Measurements from ENCODE around the gene DDX28.
"Not testable (repeated sequence)": the region's sequence is repeated elsewhere in the genome, so short reads cannot be mapped to it uniquely, and the experiment has no call there.

The DDX28 gene

GRCh38 chr16:67994040-67994408 is 29.0 kb downstream of the DDX28 start:
- DNase-seq (ENCODE audit: low spot score) = not testable (repeated sequence)

- DNase-seq (ENCODE audit: low spot score) = peak; percentile 30
Observed at GRCh38 chr16:67993207-67994039, 29.6 kb downstream of the DDX28 start.

GRCh38 chr16:67992661-67993206 is 30.3 kb downstream of the DDX28 start:
- DNase-seq (ENCODE audit: low spot score) = no peak

- no peak for DNase-seq (ENCODE audit: low spot score)
Observed at GRCh38 chr16:67990018-67990386, 33.0 kb downstream of the DDX28 start.

GRCh38 chr16:67989322-67990017 is 33.6 kb downstream of the DDX28 start:
- no peak for DNase-seq (ENCODE audit: low spot score)

- DNase-seq (ENCODE audit: low spot score) = no peak
Observed at GRCh38 chr16:67988675-67989074, 34.4 kb downstream of the DDX28 start.

- no peak for DNase-seq (ENCODE audit: low spot score)
Observed at GRCh38 chr16:67987460-67988160, 35.4 kb downstream of the DDX28 start.

GRCh38 chr16:67986949-67987348 is 36.1 kb downstream of the DDX28 start:
- DNase-seq (ENCODE audit: low spot score) = no peak

GRCh38 chr16:67982011-67982696 is 40.9 kb downstream of the DDX28 start:
- DNase-seq (ENCODE audit: low spot score) = no peak

GRCh38 chr16:67979955-67980678 is 42.9 kb downstream of the DDX28 start, which contains the start of gene DPEP3:
DPEP3 (minus strand) TSS chr16:67980499; CDS start chr16:67980380, 119 bp downstream.
- no peak for DNase-seq (ENCODE audit: low spot score)

- no peak for DNase-seq (ENCODE audit: low spot score)
Observed at GRCh38 chr16:67977469-67978227, 45.4 kb downstream of the DDX28 start.

- DNase-seq (ENCODE audit: low spot score) = no peak
Observed at GRCh38 chr16:67977005-67977404, 46.0 kb downstream of the DDX28 start.

- no peak for DNase-seq (ENCODE audit: low spot score)
Observed at GRCh38 chr16:67976205-67976604, 46.8 kb downstream of the DDX28 start.

GRCh38 chr16:67975321-67976105 is 47.5 kb downstream of the DDX28 start:
- no peak for DNase-seq (ENCODE audit: low spot score)

GRCh38 chr16:67972285-67972684 is 50.7 kb downstream of the DDX28 start:
- DNase-seq (ENCODE audit: low spot score) = not testable (repeated sequence)

GRCh38 chr16:67971111-67971510 is 51.9 kb downstream of the DDX28 start:
- DNase-seq (ENCODE audit: low spot score) = no peak
